Pulmonary artery endothelial cell (primary cell): ENCODE results near the gene NADK. TPM values are rescaled to one million over a fixed set of nuclear protein-coding genes. Genes with fewer than 3 reads are reported as not detected.
"Not testable (repeated sequence)": the region's sequence is repeated elsewhere in the genome, so short reads cannot be mapped to it uniquely, and the experiment has no call there.

ENCODE experiments used
- DNase-seq: peaks from one replicate; pipeline ENCODE4 v3.0.0-alpha.2; 2011; ENCODE audit warnings: low read depth, low spot score
- total RNA-seq: library from RNA; depleted of rRNA; stranded (reverse); fragments of >200 nt; gene quantifications from 2 replicates; pipeline ENCODE4 v1.2.3, GENCODE V29; 2014

NADK gene
- total RNA-seq, 1 donor from 2014 or later, result 47.3 TPM

DNA sequence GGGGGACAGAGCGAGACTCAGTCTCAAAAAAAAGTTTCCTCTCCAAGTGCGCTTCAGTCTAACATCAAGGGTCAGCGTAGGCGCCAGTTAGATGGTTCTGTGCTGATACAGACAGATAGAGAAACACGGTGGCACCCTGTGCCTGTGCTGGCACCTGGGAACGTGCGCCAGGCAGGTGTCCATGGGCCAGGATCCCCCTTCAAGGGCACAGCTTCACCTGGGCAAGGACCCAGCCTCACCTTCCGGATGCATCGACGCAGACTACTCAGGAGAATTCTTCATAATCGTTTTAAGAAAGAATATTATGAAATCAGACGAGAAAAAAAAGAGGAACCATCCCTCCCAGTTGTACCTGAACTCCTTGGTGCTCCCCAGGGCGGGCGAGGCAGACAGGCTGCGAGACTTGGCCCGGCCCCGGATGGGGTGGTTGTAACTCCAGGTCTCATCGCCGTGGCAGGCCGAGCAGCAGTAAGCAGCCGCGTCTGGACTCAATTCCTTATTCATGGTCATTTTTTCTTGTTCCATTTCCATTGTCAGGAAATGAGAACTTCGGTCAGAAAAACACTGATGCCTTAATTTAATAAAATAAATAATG, 13.3 kb downstream of the NADK start:
- DNase-seq, result no peak

DNA sequence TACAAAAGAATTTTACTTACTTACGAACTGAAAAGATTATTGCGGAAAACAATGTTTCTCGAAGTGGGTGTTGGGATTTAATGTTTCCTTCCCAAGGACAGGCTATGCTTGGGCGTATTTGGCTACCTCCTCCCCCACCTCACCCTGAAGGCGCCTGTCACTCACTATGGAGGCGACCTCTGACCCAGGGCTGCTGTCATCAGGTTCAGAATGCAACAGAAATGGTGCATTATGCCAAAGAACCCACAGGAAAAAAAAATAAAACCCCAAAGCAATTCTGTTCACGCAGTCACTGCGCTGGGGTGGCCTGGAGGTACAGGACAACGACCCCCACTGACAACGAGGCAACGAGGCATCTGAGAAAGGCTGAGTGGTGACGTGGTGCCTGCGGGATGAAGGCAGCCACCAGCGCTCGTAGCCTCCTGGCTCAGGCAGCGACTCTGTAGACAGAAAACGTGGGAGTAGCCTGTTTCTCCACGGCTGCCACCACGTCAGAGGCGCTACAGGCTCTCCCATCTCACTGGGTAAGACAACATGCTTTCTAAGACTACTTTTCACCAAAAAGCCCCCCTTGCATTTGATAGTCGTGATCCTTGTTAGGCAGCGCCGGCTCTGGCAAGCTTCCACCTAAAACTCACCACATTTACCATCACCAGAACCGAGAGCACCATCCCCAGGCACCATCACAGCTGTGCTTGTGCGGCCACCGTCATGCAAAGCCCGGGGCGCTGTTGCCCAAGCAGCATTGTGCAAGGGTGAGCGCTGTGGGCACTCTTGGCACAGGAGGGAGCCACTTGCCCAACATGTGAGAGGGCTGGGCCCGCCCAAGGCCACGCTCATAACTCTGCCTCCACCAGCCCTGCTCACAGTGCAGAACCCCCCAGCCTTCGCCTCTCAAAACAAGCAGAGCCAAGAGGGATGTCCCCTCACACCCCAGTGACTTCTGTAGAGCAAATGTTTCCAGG, 14.3 kb downstream of the NADK start:
- no peak for DNase-seq

DNA sequence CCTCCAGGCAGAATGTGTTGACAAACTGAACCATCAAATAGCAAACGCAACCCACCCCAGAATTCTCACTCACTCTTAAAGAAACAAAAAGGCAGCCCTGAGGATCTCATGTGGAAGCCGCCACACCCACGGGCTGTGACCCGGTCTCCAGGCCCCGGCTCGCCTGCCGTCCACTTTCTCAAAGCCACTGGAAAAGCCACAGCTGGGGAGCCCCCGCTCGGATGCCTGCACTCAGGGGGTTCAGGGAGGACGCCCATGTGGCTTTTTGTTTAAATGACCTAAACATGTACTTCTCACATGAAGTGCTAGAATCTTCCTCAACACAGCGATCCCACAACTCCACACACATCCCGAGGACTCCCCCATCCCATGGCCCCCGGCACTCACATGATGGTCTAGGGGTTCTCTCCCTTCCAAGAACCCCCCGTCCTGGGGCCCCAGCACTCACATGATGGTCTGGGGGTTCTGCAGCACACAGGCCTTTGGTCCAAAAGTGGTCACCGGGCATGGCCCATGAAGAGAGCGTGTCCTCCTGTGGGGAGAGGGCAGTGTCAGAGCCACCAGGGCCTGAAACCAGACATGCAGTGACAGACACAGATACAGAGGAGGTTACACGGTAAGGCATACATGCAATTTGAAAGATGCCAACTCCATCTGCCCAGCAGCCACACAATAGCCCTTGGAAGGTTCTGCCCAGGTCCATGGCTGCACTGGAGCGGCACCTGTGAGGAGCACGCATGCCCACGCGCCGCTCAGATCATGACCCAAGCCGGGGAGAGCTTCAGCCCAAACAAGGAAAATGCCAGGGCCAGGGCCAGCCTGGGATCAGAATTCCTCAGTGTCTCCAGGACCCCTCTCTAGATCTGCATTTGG, 16.5 kb downstream of the NADK start:
- DNase-seq, result no peak

DNA sequence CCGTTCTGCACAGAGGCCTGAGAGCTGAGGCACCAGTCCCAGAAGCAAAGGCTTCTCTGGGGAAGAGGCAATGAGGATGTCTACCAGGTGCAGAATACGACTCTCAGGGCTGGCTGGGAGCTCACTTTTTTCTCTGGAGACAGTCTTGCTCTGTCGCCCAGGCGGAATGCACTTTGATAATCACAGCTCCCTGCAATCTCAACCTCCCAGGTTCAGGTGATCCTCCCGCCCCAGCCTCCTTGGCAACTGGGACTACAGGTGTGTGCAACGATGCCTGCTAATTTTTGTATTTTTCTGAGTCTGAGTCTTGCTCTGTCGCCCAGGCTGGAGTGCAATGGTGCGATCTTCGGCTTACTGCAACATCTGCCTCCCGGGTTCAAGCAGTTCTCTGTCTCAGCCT, 17.6 kb downstream of the NADK start:
- DNase-seq, result no peak

DNA sequence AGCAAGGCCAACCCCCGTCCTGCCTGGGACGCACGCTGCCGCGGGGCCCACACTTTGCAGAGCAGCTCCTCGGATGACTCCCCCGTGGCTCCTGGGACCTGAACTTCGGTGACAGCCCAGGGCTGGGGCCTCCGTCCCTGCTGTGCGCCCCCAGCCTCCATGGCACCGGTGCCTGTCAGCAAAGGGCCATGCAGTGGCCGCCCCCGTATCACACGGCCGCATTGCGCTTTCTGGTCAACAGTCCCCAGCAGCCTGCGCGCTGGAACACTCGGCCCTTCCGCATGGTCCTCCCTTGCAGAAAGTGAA, 18.0 kb downstream of the NADK start:
- no peak for DNase-seq

DNA sequence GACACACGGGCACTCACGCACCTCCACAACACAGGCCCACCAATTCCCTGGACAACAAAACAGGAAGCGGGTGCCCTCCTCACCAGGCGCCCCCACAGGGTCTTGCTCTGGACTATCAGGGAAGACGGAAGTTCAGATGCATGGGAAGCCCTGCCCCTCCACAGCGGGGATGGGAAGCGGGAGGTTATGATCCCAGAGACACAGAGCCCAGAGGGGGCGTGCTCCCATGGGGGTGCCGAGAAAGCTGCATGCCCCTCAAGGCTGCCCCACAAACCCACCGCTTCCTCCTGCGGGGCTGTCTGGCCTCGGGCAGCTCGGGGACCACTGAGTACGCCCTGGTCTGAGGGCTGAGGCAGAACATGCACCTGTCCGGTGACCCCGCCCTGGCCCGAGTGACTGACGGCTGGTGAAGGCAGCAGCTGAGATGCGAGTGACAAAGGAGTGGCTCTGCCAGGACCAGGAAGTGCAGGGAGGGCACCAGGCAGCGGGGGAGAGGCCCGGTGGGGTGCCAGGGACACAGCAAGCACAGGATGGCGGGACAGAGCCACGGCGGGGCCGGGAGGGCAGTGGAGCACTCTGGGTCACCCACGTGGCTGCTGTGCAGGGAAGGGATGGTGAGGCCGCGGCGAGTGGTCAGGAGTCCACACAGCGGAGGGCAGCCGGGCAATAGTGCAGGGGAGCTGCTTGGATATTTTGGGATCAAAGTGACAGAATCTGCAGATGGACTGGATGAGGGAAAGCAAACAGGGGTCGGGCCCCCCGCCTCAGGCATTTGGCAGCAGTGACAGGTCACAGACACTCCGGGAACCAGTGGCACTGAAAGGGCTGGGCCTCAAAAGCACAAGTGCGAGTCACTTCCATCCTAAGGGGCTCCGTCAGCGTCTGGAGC, 18.6 kb downstream of the NADK start:
- no peak for DNase-seq

DNA sequence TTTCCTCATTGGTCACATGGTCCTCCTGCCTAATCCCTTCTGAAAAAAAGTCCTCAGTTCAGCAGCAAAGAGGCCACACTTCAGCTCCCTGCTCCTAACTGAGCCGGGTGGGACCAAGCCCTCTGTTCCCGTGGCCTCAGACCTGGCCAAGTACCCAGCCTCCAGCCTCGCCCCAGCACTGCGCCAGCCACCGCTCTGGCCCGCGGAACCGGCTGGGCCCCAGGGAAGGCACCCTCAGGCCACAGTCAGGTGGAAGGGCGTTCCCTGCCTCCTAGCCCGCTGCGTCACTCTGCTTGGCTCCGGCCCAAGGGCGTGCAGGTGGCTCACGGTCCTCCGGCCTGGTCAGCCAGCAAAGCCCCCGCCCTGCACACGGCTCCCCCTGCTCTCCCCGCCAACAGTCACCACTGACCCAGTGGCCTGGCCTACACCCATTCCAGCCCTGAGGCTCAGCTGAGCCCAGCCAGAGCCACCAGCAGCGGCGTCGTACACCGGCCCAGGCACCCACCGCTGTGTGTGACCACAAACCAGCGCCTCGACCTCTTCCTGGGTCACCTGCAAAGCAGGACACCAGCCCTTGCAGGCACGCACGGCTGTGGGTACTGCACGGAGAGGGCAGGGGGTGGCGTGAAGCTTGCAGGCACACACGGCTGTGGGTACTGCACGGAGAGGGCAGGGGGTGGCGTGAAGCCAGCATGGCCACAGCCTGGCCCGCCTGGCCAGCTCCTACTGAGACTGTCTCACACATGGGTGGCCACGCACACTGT, 19.4 kb downstream of the NADK start:
- DNase-seq, result no peak

DNA sequence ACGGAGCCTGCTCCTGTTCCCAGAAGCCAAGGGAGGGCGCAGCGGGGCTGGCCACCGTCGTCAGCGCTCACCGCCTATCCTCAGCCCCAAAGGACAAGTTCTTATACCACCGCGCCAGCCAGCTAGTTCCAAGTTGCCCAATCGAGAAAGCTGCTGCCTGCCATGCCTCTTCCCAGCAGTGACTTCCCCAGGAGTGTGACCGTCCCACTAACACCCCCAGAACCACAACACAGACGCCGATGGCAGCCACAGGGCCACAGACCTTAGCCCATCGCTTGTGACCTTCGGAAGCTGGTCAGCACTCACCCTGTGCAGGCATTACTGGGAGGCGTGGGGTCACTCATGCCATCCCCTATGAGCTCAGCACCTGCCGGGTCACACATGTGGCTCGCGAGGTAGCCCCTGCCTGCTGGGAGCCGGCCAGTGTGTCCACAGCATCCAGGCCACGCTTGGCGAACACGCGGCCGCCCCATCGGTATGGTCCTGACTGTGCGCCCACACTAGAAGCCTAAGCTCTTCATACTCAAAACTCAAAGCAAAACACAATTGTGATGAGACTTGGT, 20.1 kb downstream of the NADK start:
- no peak for DNase-seq

DNA sequence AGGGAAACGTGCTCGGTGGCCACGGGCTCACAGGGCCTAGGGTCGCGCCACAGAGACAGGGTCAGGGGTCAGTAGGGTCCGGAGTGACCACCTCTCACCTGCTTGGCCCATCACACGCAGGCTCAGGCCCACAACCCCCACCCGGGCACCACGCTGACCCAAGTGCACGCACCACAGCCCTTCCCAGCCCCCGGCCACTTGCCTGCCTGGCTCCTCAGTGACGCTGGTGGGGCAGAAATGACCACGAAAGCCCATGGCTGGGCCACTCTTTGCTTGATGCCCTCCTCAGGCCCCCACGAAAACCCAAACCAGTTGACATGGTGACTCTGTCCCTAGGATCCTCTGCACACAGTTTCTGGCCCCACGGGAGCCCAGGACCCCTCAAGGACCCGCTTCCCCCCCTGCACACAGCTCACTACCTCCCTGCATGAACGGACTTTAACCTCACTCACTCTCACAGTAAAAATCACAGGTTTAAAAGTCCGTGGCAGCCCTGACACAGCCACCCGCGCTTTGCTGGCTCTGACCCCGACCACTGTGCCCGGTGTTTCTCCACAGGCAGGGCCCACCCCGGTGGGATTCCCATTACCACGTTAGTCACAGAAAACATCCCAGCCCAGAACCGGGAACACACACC, 20.7 kb downstream of the NADK start:
- no peak for DNase-seq

DNA sequence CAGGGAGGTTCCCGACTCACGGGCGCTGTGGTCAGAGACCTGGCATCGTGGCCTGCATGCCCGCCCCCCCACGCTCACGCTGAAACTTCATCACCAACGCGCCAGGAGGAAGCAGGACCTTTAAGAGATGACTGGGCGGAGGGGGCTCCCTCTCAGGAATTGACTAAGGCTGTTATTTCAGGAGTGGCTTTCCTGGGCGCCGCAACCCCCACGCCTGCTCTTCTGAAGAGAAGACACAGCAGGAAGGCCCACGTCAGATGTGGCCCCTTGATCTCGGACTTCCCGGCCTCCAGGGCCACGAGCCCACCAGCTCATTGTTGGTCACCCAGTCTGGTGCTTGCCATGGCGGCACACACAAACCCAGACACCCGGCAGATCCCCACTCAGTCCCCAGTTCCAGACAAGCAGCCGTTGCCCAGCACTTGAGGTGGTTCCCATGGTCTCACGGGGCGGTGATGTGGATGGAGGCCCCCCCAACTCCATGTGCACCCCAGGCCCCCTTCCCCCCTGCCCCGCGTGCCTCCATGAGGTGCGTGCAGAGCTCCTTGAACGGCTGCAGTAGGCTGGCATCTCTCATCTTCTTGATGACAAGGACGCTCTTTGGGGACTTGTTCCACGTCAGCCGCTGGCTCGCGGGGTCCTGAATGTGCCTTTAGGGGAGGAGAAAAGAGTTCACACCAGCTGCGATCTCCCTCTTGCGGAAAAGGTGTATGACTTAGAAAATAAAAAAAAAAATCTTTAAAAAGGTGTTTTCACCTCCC, 21.4 kb downstream of the NADK start:
- no peak for DNase-seq

DNA sequence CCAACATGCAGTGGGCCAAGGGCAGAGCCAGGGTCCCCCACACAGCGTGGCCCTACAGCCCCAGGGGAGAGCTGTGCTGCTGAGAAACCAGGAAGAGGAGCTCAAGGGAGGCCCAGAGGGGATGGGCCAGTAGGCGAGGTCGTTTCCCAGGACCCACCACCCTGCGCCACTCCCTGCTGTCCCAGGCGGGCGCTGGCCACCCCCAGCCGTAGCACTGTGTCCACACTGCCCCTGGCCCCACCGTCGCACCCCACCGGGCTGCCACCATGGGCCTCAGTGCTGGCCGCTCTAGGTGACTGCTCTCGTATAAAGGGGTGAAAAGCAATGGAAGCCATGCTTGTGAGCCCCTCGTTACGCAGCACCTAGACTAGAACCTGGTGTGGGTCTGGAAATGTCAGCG, 22.4 kb downstream of the NADK start:
- no peak for DNase-seq

DNA sequence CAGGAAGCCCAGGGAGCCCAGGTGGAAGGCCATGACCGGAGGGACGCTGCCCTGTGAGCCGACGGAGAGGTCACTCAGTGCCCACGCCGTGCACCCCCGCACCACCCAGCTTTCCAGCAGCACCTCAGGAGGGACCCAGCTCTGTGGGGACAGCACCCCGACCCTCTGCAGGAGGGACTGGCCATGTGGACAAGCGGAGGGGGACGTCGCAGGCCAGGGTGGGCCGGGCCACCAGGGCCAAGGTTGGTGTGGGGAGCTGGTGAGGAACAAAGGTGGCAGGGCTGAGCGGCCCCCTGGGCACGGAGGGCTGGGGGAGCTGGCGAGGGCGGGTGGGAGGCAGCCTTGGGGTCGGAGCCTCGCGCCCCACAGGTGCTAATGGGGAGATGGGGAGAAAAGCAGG, 22.8 kb downstream of the NADK start:
- no peak for DNase-seq

DNA sequence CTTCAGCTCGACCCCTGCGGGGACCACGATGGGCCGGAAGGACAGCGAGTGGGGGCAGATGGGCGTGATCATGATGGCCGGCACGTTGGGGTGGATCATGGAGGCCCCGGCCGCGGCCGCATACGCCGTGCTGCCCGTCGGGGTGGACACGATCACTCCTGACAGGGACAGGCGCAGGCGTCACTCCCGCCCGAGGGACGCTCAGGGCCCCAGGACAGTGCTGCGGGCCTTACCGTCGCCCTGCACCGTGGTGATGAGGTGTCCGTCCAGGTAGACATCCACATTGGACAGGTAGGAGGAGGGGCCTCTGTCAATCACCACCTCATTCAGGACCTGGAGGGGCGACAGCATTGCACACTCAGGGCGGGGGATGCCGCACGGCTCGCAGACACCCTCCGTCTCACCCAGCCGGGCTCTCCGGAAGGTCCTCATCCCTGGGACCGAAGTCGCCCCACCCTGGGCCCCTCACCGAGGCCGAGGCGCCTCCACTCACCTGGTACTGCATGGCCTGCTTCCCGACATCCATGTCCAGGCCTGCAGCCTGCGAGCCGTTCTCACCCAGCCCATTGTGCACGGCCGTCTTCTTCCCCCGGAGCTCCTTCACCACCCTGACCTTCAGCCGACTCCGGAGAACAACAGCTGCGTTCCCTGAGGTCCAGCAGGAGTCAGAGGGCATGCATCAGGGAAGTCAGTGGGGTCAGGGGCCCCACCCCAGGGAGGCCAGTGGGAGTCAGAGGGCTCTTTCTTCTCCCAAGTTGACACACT, 24.0 kb downstream of the NADK start:
- no peak for DNase-seq

DNA sequence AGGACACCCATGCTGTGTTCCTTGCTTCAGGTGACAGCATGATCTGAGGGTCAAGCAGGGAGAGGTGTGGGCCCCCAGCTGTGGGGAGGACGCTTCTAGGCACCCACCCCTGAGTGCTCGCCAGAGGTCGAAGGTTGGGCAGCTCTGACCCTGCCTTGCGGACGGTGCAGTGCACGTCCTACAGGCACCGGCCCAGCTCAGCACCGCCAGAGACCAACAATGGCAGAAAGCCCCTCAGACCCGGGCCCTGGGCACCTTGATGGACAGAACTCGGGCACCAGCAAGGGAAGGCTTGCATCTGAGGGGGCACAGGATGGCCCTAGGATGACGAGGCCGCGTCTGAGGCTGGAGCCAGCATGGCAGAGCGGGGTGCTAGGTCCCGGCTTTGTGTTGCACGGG, 24.7 kb downstream of the NADK start:
- no peak for DNase-seq

DNA sequence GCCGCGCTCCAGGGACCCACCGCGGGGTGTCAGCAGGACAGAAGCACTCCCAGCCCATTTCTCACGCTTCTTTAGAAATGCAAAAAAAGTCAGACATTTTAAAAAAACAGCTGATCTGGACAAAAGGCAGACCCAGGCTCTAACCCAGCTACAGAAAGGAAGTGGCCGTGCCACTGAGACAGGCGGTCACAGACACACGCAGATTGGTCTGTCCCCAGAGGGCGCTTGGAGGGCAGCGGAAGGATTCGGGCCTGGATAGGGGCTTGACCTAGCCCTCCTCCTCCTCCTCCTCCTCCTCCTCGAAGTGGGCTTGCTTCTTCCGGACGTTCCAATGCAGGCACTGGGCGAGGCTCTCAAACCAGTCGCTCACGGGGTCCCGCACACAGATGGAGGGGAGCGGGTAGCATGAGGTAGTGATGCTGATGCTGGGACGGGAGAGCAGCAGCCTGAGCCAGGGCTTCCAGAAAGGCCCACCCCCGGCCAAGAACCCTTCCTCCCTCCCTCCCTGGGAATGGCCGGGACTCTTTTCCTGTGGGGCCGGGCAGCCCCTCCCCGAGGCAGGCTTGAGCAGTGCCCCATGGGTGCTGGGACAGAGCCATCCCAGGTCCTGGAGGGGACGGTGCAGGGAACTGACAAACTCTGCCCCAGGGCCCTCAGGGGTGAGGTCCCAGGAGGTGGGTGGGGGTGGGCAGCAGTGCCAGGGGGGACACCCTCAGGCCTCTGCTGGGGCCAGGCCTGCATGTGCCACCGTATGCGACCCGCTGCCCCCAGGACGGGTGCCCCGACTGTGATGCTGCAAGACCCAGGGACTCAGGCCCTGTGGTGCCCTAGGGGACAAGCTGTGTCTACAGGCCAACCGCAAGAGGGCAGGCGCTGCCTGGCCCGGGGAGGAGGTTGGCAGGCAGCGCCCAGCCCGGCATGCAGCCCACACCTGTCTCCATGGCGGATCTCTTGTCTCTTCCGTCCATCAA, 25.3 kb downstream of the NADK start:
- no peak for DNase-seq

DNA sequence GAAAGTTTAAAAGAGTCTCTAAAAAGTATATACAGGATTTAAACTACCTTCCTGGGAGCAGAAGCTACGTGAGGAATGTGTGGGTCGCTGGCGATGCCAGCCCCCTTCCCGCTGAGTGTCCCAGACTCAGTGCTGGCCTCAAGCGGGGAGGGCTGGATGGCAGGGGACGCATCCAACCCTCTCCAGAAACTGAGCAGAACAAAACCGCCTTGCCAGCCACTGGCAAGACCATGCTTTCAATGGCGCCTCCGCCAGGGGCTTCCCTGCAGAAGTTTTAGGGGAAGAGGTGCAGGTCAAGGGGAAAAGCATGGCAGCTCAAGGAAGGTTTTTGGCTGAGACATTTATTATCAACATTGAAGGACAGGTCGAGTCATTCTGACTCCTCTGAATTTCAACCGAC, 26.1 kb downstream of the NADK start:
- no peak for DNase-seq

DNA sequence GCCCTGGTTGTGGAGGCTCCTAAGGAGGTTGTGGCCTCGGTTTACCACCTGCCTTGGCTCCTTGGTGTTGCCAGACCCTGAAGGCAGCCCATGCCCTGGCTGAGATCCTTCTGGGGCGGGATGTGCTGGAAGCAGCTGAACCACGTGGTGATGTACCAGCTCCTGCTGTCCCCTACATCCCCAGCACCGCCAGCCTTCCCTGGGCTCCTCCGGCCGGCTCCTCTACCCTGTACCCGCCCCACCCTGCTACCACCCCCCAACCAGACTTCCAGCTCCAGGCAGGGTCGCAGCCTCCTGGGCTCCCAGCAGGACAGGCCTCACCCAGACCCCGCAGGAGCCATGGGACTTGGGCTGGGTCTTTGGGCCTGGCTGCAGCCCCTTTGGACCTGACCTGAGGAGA, 28.3 kb downstream of the NADK start:
- not testable (repeated sequence) for DNase-seq
